Upper lobe of right lung (tissue), 1 donor: ENCODE results near the gene ANO2. TPM values are rescaled to one million over a fixed set of nuclear protein-coding genes. Genes with fewer than 3 reads are reported as not detected.

Source experiments
- ATAC-seq: fragments of 200-7000 bp; cut with Tn5 transposase; one replicate; pipeline ENCODE4 v1.9.1; 2020; ENCODE audit warnings: mild to moderate bottlenecking, moderate library complexity
- DNase-seq: peaks from one replicate; pipeline ENCODE4 v3.0.0-alpha.2; 2020
- H3K27ac ChIP-seq: fragments of 200-600 bp; one replicate; pipeline ENCODE4 v1.8.0; 2022
- H3K27me3 ChIP-seq: fragments of 200-600 bp; one replicate; pipeline ENCODE4 v1.8.0; 2022; ENCODE audit warnings: mild to moderate bottlenecking
- H3K36me3 ChIP-seq: fragments of 200-600 bp; one replicate; pipeline ENCODE4 v1.8.0; 2022
- H3K4me1 ChIP-seq: fragments of 200-600 bp; one replicate; pipeline ENCODE4 v1.8.0; 2022
- H3K4me3 ChIP-seq: fragments of 200-600 bp; one replicate; pipeline ENCODE4 v1.8.0; 2022; ENCODE audit warnings: mild to moderate bottlenecking
- H3K9me3 ChIP-seq: fragments of 200-600 bp; one replicate; pipeline ENCODE4 v1.8.0; 2022
- CTCF ChIP-seq: fragments of 200-600 bp; IDR thresholded peaks from one replicate; pipeline ENCODE4 v1.8.0; 2022; ENCODE audit warnings: antibody characterized with exemption
- intact Hi-C: fragments of 100-400 bp; cut with DNase I; formaldehyde crosslinking; loops from one replicate; pipeline ENCODE4 v1.11.0; 2022
- total RNA-seq: library from RNA; stranded (reverse); fragmentation: NEBNext Ultra II Directional; extraction: Animal tissue kit (Norgen Biotek cat#: 25700); gene quantifications from one replicate; pipeline ENCODE4 v1.2.1, GENCODE V29; 2021
- donor health status: DM: no; HTN: yes; CAD: no; lungs with severe emphysema.

ANO2 gene
- total RNA-seq, 1 donor from 2014 or later: 36.8 TPM

DNA sequence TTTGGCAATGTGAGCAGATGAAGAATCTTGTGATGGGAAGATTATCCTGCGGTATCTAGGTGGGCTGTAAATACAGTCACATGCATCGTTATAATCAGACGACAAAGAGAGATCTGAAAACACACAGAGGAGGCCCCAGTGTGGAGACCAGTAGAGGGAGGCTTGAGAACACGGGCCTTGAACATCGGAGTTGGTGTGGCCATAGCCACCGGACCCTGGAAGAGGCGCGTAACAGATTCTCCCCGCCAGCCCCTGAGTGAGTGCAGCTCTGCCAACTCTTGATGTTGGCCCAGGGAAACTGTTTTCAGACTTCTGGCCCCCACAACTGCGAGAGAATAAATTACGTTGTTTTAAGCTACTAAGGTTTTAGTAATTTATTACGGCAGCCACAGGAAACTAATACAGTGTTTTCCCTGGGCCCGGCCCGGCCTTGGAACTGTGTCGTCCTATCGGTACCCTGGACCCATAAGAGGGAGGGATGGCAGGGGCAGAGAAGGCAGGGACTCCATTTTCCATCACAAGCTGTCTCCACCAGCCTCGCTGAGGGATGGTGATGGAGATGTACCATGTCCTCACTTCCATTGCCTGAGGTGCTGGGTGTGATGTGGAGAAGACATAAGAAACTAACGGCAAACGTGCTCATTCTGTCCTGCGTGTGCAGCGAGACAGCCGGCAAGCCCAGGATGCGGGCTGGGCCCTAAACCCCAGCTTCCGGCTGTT, 421.5 kb downstream of the ANO2 start:
- Histone ChIP-seq H3K27ac (no peak overlapping the region), H3K4me3 (no peak overlapping the region), H3K4me1 (no peaks in the 10 kb centered on the region), H3K27me3 (no peaks in the 10 kb centered on the region), H3K36me3 (no peaks in the 10 kb centered on the region), H3K9me3 (no peaks in the 10 kb centered on the region)
- intact Hi-C loops: no loop called here
- DNase-seq (no peak), ATAC-seq (no peak)
- no peak for TF ChIP-seq CTCF

DNA sequence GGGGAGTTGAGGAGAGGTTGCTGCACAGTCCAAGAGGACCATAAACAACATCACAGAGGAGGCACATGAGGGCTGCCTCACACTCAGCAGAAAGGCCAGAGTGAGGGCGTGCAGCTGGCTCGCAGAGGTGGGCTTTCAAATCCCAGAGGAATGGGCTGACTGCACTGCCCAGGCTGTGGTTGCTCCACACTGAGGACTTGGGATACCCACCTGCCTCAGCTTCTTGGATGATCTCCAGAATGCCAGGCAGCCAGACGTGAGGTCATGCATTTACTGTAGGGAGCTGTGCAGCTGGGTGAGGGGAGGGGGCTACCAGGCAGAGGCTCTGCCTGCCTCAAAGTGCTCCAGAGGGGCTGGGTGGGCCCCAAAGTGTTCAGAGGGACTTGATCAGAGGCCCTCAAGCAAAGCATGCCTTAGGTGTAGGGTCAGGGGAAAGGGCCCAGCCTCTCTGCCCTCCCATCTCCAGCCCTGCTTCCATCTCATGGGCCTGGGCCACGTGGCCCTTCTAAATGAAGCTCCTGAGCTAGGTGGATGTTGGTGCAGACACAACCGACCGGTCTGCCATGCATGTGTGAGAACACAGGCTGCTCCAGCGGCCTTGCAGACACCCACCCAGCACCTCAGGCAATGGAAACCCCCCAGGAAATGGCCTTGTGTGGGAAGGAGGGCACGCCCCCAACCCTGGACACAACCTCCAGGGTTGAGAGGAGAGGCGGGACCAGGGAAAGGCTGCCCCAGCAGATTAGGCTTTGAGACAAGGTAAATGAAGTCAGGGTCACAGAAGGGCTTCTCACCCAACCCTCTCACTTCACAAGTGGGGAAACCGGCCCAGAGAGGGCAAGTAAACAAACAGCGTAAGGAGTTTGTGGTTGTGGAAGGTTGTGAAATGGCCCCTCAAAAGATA, 422.4 kb downstream of the ANO2 start:
- H3K4me3 ChIP-seq: no peak overlapping the region
- intact Hi-C loops: no loop called here
- no peaks in the 10 kb centered on the region for H3K27me3 ChIP-seq
- TF ChIP-seq CTCF: no peak
- H3K36me3 ChIP-seq: no peaks in the 10 kb centered on the region
- DNase-seq (no peak), ATAC-seq (peak; percentile 15)
- H3K9me3 ChIP-seq: no peaks in the 10 kb centered on the region
- H3K27ac ChIP-seq: no peak overlapping the region
- H3K4me1 ChIP-seq: no peaks in the 10 kb centered on the region

- DNase-seq (no peak), ATAC-seq (no peak)
- Histone ChIP-seq H3K4me1 (no peaks in the 10 kb centered on the region), H3K9me3 (no peaks in the 10 kb centered on the region), H3K36me3 (no peaks in the 10 kb centered on the region), H3K27me3 (no peaks in the 10 kb centered on the region), H3K4me3 (no peak overlapping the region), H3K27ac (no peak overlapping the region)
- intact Hi-C loops: no loop called here
- no peak for TF ChIP-seq CTCF
Measured at GRCh38 chr12:5521456-5522325, 423.4 kb downstream of the ANO2 start.

DNA sequence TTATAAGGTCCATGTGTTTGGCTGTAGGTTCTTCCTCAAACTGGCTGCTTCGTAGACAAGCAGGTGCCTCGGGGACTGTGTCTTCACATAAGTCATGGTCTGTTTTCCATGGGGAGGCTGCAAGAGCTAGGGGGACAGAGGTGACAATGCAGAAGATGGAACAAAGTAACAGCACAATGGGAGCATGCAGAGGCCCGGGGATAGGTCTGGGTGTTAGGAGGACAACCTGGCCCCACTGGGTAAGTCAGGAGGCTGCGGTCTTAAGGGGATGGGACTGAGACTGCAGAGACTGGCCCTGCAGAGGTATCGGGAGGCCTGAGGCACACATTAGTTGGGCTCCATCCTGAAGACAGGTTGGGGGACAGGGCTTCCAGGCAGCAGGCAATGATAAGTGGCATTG, 424.2 kb downstream of the ANO2 start:
- ATAC-seq (no peak), DNase-seq (no peak)
- no peaks in the 10 kb centered on the region for H3K27me3 ChIP-seq
- no peaks in the 10 kb centered on the region for H3K9me3 ChIP-seq
- no peaks in the 10 kb centered on the region for H3K36me3 ChIP-seq
- TF ChIP-seq CTCF: no peak
- H3K27ac ChIP-seq: no peak overlapping the region
- intact Hi-C loops: no loop called here
- no peaks in the 10 kb centered on the region for H3K4me1 ChIP-seq
- H3K4me3 ChIP-seq: no peak overlapping the region

DNA sequence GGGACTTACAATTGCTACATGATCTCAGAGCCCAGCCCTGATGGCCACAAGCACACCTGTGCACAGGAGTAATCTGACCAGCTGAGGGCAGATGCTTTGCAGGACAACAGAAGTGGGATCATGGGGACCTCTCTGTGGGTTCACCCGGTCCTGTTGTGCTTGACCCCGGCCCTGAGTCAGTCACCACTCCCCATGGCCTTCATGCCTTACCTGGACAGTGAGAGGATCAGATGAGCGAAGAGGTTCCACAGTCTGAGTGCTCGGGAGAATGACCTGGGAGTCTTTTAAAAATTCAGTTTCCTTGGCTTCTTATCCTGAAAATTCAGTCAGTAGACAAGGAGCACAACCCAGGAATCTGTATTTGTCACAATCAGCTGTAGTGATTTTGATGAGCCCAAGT, 425.0 kb downstream of the ANO2 start:
- H3K4me3 ChIP-seq: no peak overlapping the region
- intact Hi-C loops: no loop called here

More for the DNA sequence above, 425.0 kb downstream of the ANO2 start:
- H3K36me3 ChIP-seq: no peaks in the 10 kb centered on the region
- H3K9me3 ChIP-seq: no peaks in the 10 kb centered on the region
- DNase-seq: no peak
- TF ChIP-seq CTCF: no peak
- H3K27ac ChIP-seq: no peak overlapping the region
- no peak for ATAC-seq
- H3K27me3 ChIP-seq: no peaks in the 10 kb centered on the region
- no peaks in the 10 kb centered on the region for H3K4me1 ChIP-seq
